CD8-positive, alpha-beta memory T cell (primary cell): Measurements from ENCODE around the gene IL1RAPL1. TPM values are rescaled to one million over a fixed set of nuclear protein-coding genes. Genes with fewer than 3 reads are reported as not detected.
"Not testable (repeated sequence)": the region's sequence is repeated elsewhere in the genome, so short reads cannot be mapped to it uniquely, and the experiment has no call there.

Experiments used
- CTCF ChIA-PET: fragments of 350-600 bp; sonication (Branson Sonifier 250); formaldehyde crosslinking; loops from one replicate; lab custom pipeline; 2021; ENCODE audit warnings: antibody characterized with exemption; lab: Charles Lee
- POLR2A ChIA-PET: fragments of 350-600 bp; sonication (Branson Sonifier 250); formaldehyde crosslinking; loops from one replicate; lab custom pipeline; 2021; ENCODE audit warnings: antibody characterized with exemption; lab: Charles Lee
- DNase-seq, 5 donors: peaks; one replicate each; pipeline versions ENCODE4 v3.0.0 to v3.0.0-alpha.2; 2020 to 2022; ENCODE audit warnings: mixed read lengths in 1 of 5
- H3K27ac ChIP-seq: one replicate; pipeline ENCODE4 v1.7.0; 2013; ENCODE audit warnings: low read depth, mild to moderate bottlenecking, low read length, moderate library complexity
- H3K27me3 ChIP-seq: 2 replicates; pipeline ENCODE4 v1.7.0; 2013; ENCODE audit warnings: low read length, mild to moderate bottlenecking; ENCODE audit not compliant: insufficient read depth, poor library complexity, severe bottlenecking
- H3K36me3 ChIP-seq: 2 replicates; pipeline ENCODE4 v1.7.0; 2013; ENCODE audit warnings: mild to moderate bottlenecking, low read length, moderate library complexity; ENCODE audit not compliant: insufficient read depth
- H3K4me1 ChIP-seq: 2 replicates; pipeline ENCODE4 v1.7.0; 2013; ENCODE audit warnings: mild to moderate bottlenecking, low read length, moderate library complexity; ENCODE audit not compliant: insufficient read depth
- H3K4me3 ChIP-seq: 2 replicates; pipeline ENCODE4 v1.7.0; 2013; ENCODE audit warnings: mild to moderate bottlenecking, low read length
- H3K9me3 ChIP-seq: 2 replicates; pipeline ENCODE4 v1.7.0; 2013; ENCODE audit warnings: mild to moderate bottlenecking, low read length
- H3K27ac Mint-ChIP-seq, 8 donors: one replicate each; pipeline ENCODE4 v1.8.0; 2020 to 2021; ENCODE audit warnings: mixed read lengths in 8 of 8, mild to moderate bottlenecking in 6 of 8, inconsistent platforms in 3 of 8, moderate library complexity in 3 of 8
- H3K27me3 Mint-ChIP-seq, 2 donors: one replicate each; pipeline ENCODE4 v1.8.0; 2020 to 2021; ENCODE audit warnings: mixed read lengths in 2 of 2, mild to moderate bottlenecking in 1 of 2, moderate library complexity in 1 of 2
- H3K36me3 Mint-ChIP-seq, 3 donors: one replicate each; pipeline ENCODE4 v1.8.0; 2020 to 2021; ENCODE audit warnings: mixed read lengths in 3 of 3, inconsistent platforms in 1 of 3, mild to moderate bottlenecking in 1 of 3
- H3K4me1 Mint-ChIP-seq, 3 donors: one replicate each; pipeline ENCODE4 v1.8.0; 2020 to 2021; ENCODE audit warnings: mixed read lengths in 3 of 3, inconsistent platforms in 1 of 3, mild to moderate bottlenecking in 1 of 3
- H3K4me3 Mint-ChIP-seq, 7 donors: one replicate each; pipeline ENCODE4 v1.8.0; 2020 to 2021; ENCODE audit warnings: mixed read lengths in 7 of 7, mild to moderate bottlenecking in 6 of 7, moderate library complexity in 4 of 7, inconsistent platforms in 2 of 7
- H3K9me3 Mint-ChIP-seq, 5 donors: one replicate each; pipeline ENCODE4 v1.8.0; 2020 to 2022; ENCODE audit warnings: mixed read lengths in 5 of 5, mild to moderate bottlenecking in 3 of 5, moderate library complexity in 2 of 5, inconsistent platforms in 1 of 5
- polyA plus RNA-seq: library from polyadenylated mRNA; unstranded; fragments of 300-500 nt; fragmentation: Illumina TruSeq; gene quantifications from one replicate; pipeline ENCODE4 v1.2.3, GENCODE V29; 2021
- total RNA-seq, 2 experiments: library from RNA; stranded (reverse); gene quantifications; one replicate each; pipeline ENCODE4 v1.2.3, GENCODE V29; 2021

IL1RAPL1 gene
- total and polyA plus RNA-seq, 3 experiments from 2014 or later: not detected

DNA sequence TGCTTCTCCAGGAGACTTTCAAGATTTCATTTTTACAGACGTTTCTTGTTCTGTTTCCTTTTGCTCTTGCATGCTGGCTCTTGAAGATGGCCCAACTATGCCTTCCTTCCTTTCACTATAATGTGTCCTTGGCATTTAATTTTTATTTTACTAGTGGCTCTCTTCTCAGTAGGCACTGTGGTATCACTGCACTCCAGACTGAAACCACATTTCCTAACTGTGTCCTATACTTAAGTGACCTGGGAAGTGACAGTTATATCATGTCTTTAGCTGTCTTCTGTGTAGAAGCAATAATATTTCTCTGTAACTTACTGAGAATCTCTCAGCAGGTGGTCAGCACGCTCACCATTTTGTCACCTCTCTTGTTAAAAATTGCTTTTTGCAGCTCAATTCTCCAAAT is 168.9 kb downstream of the IL1RAPL1 start:
- no peak overlapping the region for H3K27ac Mint-ChIP-seq
- Histone ChIP-seq H3K27me3 (no peaks in the 10 kb centered on the region), H3K9me3 (no peaks in the 10 kb centered on the region), H3K4me3 (no peak overlapping the region), H3K27ac (no peak overlapping the region), H3K4me1 (no peaks in the 10 kb centered on the region), H3K36me3 (no peaks in the 10 kb centered on the region)
- DNase-seq: no peak
- peaks cover 0 to 9% (median 4%) of the 10 kb centered on the region in 5 donors for H3K9me3 Mint-ChIP-seq
- CTCF ChIA-PET: no interaction called here
- no peak overlapping the region for H3K4me3 Mint-ChIP-seq
- no peaks in the 10 kb centered on the region for H3K36me3 Mint-ChIP-seq
- no peaks in the 10 kb centered on the region for H3K27me3 Mint-ChIP-seq
- H3K4me1 Mint-ChIP-seq: no peaks in the 10 kb centered on the region
- POLR2A ChIA-PET: no interaction called here

- POLR2A ChIA-PET: no interaction called here
- H3K27ac ChIP-seq: no peak overlapping the region
- peaks cover 0 to 9% (median 4%) of the 10 kb centered on the region in 5 donors for H3K9me3 Mint-ChIP-seq
- CTCF ChIA-PET: no interaction called here
- H3K27me3 ChIP-seq: no peaks in the 10 kb centered on the region
- no peaks in the 10 kb centered on the region for H3K4me1 Mint-ChIP-seq
- H3K9me3 ChIP-seq: no peaks in the 10 kb centered on the region
- no peak for DNase-seq
- H3K36me3 ChIP-seq: no peaks in the 10 kb centered on the region
- H3K4me3 ChIP-seq: no peak overlapping the region
- H3K27ac Mint-ChIP-seq: no peak overlapping the region
- no peak overlapping the region for H3K4me3 Mint-ChIP-seq
- H3K36me3 Mint-ChIP-seq: no peaks in the 10 kb centered on the region
- H3K27me3 Mint-ChIP-seq: no peaks in the 10 kb centered on the region
- H3K4me1 ChIP-seq: no peaks in the 10 kb centered on the region
Observed at GRCh38 chrX:28756647-28757046, 169.4 kb downstream of the IL1RAPL1 start.

- no peak overlapping the region for H3K4me3 ChIP-seq
- no peaks in the 10 kb centered on the region for H3K27me3 ChIP-seq
- Mint-ChIP-seq H3K4me3 (no peak overlapping the region), H3K36me3 (no peaks in the 10 kb centered on the region), H3K4me1 (no peaks in the 10 kb centered on the region), H3K27ac (no peak overlapping the region), H3K9me3 (peaks cover 0 to 9% (median 4%) of the 10 kb centered on the region in 5 donors), H3K27me3 (no peaks in the 10 kb centered on the region)
- H3K27ac ChIP-seq: no peak overlapping the region
- DNase-seq: no peak
- H3K36me3 ChIP-seq: no peaks in the 10 kb centered on the region
- H3K9me3 ChIP-seq: no peaks in the 10 kb centered on the region
- ChIA-PET CTCF (no interaction called here), POLR2A (no interaction called here)
- no peaks in the 10 kb centered on the region for H3K4me1 ChIP-seq
Observed at GRCh38 chrX:28757290-28757689, 170.0 kb downstream of the IL1RAPL1 start.

DNA sequence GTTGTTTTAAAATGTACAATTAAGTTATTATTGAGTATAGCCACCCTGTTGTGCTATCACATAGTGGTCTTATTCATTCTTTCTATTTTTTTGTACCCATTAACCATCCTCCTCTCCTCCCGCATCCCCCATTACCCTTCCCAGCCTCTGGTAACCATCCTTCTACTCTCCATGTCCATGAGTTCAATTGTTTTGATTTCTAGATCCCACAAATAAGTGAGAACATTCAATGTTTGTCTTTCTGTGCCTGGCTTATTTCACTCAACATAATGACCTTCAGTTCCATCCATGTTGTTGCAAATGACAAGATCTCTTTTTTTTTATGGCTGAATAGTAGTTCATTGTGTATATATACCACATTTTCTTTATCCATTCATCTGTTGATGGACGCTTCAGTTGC is 179.3 kb downstream of the IL1RAPL1 start:
- H3K4me1 ChIP-seq, H3K27me3 ChIP-seq, DNase-seq, H3K4me3 Mint-ChIP-seq, H3K27ac ChIP-seq, H3K4me3 ChIP-seq, POLR2A ChIA-PET, H3K9me3 ChIP-seq, H3K4me1 Mint-ChIP-seq, H3K36me3 Mint-ChIP-seq, CTCF ChIA-PET, H3K27me3 Mint-ChIP-seq, H3K9me3 Mint-ChIP-seq, H3K36me3 ChIP-seq, H3K27ac Mint-ChIP-seq: not testable (repeated sequence)

DNA sequence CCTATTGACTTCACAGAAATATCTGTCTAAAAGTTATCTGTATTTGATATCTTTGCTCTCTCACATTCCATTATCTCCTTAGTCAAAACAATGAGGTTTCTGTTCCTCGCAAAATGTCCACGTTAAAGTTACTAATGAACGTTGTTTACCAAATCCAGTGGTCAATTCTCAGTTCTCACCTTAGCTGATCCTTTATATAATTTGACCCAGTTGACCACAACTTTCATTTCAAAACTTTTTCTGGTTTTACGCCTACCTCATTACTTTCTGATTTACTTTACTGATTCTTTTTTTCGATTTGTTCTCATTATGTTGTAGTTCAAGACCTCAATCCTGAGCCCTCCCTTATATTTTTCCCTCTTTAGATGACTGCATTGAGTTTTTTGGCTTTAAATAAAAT is 186.6 kb downstream of the IL1RAPL1 start:
- POLR2A ChIA-PET: no interaction called here
- H3K4me3 Mint-ChIP-seq: no peak overlapping the region
- no peak for DNase-seq
- H3K9me3 Mint-ChIP-seq: peaks cover 0 to 8% (median 0%) of the 10 kb centered on the region in 5 donors
- Histone ChIP-seq H3K27ac (no peak overlapping the region), H3K4me1 (no peaks in the 10 kb centered on the region), H3K36me3 (no peaks in the 10 kb centered on the region), H3K27me3 (no peaks in the 10 kb centered on the region), H3K4me3 (no peak overlapping the region), H3K9me3 (no peaks in the 10 kb centered on the region)
- no peak overlapping the region for H3K27ac Mint-ChIP-seq
- H3K36me3 Mint-ChIP-seq: no peaks in the 10 kb centered on the region
- H3K27me3 Mint-ChIP-seq: no peaks in the 10 kb centered on the region
- no peaks in the 10 kb centered on the region for H3K4me1 Mint-ChIP-seq
- CTCF ChIA-PET: no interaction called here

DNA sequence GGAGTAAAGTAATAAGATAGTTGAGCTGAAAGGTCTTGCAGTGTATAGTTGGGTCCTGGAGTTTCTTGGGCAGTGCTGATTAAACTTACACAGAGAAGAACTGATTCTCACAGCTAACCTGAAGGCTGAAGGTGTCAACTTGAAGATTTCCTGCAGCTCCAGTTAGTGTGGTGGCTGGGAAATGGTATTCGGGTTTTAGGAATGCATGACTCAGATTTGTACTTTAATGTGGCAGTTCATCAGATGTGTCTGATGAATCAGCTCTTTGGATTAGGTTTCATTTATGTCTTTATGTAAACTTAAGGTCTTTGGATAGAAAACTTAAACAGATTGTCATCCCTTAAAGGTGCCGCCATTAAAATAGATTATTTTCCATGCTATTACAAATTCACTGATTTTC is 200.0 kb downstream of the IL1RAPL1 start:
- ChIA-PET POLR2A (no interaction called here), CTCF (no interaction called here)
- no peak overlapping the region for H3K4me3 Mint-ChIP-seq
- no peak for DNase-seq
- no peaks in the 10 kb centered on the region for H3K36me3 Mint-ChIP-seq
- no peak overlapping the region for H3K27ac Mint-ChIP-seq
- H3K27me3 ChIP-seq: no peaks in the 10 kb centered on the region
- peaks cover 0 to 5% of the 10 kb centered on the region in 2 donors for H3K27me3 Mint-ChIP-seq
- no peak overlapping the region for H3K27ac ChIP-seq
- H3K4me3 ChIP-seq: no peak overlapping the region
- peaks cover 4 to 9% (median 6%) of the 10 kb centered on the region in 5 donors for H3K9me3 Mint-ChIP-seq
- no peaks in the 10 kb centered on the region for H3K4me1 Mint-ChIP-seq
- H3K36me3 ChIP-seq: no peaks in the 10 kb centered on the region
- no peaks in the 10 kb centered on the region for H3K4me1 ChIP-seq
- no peaks in the 10 kb centered on the region for H3K9me3 ChIP-seq

DNA sequence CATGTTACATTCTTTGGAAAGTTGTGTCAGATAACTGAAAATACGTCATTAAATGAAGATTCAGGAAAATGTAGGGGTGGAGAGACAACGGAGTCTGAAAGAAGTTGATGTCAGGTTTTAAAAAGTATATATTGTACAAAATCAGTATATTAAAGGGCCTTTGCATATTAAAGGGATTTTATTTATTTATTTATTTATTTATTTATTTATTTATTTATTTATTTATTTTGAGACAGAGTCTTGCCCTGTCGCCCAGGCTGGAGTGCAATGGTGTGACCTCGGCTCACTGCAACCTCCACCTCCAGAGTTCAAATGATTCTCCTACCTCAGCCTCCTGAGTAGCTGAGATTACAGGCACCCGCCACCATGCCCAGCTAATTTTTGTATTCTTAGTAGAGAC is 213.4 kb downstream of the IL1RAPL1 start:
- POLR2A ChIA-PET, H3K36me3 Mint-ChIP-seq, H3K27me3 ChIP-seq, H3K9me3 ChIP-seq, DNase-seq, H3K27ac Mint-ChIP-seq, H3K4me1 Mint-ChIP-seq, H3K27me3 Mint-ChIP-seq, H3K4me1 ChIP-seq, H3K4me3 Mint-ChIP-seq, H3K27ac ChIP-seq, H3K36me3 ChIP-seq, H3K4me3 ChIP-seq, CTCF ChIA-PET: not testable (repeated sequence)
- peaks cover 4 to 12% (median 5%) of the 10 kb centered on the region in 5 donors for H3K9me3 Mint-ChIP-seq

DNA sequence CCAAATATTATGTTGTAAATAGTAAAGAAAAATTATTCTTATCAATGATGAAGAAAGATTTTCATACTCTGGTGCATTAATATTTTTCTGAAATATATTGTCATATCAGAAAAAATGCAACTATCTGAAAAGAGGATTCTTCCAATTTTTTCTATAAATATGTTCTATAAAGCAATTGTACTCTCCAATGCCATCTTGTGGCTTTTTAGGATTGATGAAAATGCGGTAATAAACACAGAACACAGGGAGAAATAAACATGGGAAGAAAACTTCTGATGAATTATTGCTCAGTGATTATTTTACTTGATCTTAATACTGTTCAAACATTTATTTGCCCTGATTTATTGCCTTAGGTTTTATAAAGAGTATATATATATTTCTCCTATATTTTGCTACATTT is 215.4 kb downstream of the IL1RAPL1 start:
- no peaks in the 10 kb centered on the region for H3K9me3 ChIP-seq
- ChIA-PET POLR2A (no interaction called here), CTCF (no interaction called here)
- Mint-ChIP-seq H3K36me3 (no peaks in the 10 kb centered on the region), H3K27me3 (no peaks in the 10 kb centered on the region), H3K4me3 (no peak overlapping the region), H3K4me1 (no peaks in the 10 kb centered on the region), H3K27ac (no peak overlapping the region), H3K9me3 (peaks cover 0 to 12% (median 2%) of the 10 kb centered on the region in 5 donors)
- no peaks in the 10 kb centered on the region for H3K27me3 ChIP-seq
- H3K27ac ChIP-seq: no peak overlapping the region
- no peaks in the 10 kb centered on the region for H3K4me1 ChIP-seq
- no peaks in the 10 kb centered on the region for H3K36me3 ChIP-seq
- DNase-seq: no peak
- H3K4me3 ChIP-seq: no peak overlapping the region

GRCh38 chrX:28835991-28836390 is 248.7 kb downstream of the IL1RAPL1 start:
- peaks cover 0 to 3% of the 10 kb centered on the region in 2 donors for H3K27me3 Mint-ChIP-seq
- H3K4me3 ChIP-seq: no peak overlapping the region
- H3K36me3 ChIP-seq: no peaks in the 10 kb centered on the region
- H3K27ac ChIP-seq: no peak overlapping the region
- no peaks in the 10 kb centered on the region for H3K36me3 Mint-ChIP-seq
- peaks cover 0 to 4% (median 2%) of the 10 kb centered on the region in 5 donors for H3K9me3 Mint-ChIP-seq
- no peak overlapping the region for H3K4me3 Mint-ChIP-seq
- DNase-seq: no peak
- H3K4me1 ChIP-seq: no peaks in the 10 kb centered on the region
- H3K27ac Mint-ChIP-seq: no peak overlapping the region
- no peaks in the 10 kb centered on the region for H3K27me3 ChIP-seq
- ChIA-PET CTCF (no interaction called here), POLR2A (no interaction called here)
- H3K4me1 Mint-ChIP-seq: no peaks in the 10 kb centered on the region
- no peaks in the 10 kb centered on the region for H3K9me3 ChIP-seq
